Retinal pigment epithelial cell (primary cell): ENCODE results near the gene FAM3A.

Experiments
- DNase-seq: peaks from one replicate; pipeline ENCODE4 v3.0.0-alpha.2; 2010; ENCODE audit warnings: low read depth
- H3K4me3 ChIP-seq: 2 replicates; pipeline ENCODE4 v1.5.1; 2011; ENCODE audit warnings: mild to moderate bottlenecking, low read length, control low read depth, moderate library complexity
- TF ChIP-seq, protein P1 (sequence below): conservative IDR thresholded peaks from 2 replicates; pipeline ENCODE4 v1.5.1; 2011; ENCODE audit warnings: low read depth, low read length, control low read depth, inconsistent platforms

Gene FAM3A

DNA sequence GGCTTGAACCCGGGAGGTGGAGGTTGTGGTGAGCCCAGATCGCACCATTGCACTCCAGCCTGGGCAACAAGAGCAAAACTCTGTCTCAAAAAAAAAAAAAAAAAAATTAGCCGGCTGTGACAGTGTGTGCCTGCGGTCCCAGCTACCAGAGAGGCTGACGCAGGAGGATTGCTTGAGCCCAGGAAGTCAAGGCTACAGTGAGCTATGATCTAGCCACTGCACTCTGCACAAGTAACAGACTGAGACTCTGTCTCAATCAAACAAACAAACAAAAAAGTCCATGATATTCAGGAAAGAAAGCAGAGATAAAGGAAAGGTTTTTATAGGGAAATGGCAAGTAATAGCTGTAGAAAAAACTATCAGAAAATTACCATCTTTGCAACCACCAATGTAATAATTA, 34.8 kb downstream of the FAM3A start:
- TF ChIP-seq, protein P1, sequence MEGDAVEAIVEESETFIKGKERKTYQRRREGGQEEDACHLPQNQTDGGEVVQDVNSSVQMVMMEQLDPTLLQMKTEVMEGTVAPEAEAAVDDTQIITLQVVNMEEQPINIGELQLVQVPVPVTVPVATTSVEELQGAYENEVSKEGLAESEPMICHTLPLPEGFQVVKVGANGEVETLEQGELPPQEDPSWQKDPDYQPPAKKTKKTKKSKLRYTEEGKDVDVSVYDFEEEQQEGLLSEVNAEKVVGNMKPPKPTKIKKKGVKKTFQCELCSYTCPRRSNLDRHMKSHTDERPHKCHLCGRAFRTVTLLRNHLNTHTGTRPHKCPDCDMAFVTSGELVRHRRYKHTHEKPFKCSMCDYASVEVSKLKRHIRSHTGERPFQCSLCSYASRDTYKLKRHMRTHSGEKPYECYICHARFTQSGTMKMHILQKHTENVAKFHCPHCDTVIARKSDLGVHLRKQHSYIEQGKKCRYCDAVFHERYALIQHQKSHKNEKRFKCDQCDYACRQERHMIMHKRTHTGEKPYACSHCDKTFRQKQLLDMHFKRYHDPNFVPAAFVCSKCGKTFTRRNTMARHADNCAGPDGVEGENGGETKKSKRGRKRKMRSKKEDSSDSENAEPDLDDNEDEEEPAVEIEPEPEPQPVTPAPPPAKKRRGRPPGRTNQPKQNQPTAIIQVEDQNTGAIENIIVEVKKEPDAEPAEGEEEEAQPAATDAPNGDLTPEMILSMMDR: no peak
- no peak overlapping the region for H3K4me3 ChIP-seq
- DNase-seq: no peak

DNA sequence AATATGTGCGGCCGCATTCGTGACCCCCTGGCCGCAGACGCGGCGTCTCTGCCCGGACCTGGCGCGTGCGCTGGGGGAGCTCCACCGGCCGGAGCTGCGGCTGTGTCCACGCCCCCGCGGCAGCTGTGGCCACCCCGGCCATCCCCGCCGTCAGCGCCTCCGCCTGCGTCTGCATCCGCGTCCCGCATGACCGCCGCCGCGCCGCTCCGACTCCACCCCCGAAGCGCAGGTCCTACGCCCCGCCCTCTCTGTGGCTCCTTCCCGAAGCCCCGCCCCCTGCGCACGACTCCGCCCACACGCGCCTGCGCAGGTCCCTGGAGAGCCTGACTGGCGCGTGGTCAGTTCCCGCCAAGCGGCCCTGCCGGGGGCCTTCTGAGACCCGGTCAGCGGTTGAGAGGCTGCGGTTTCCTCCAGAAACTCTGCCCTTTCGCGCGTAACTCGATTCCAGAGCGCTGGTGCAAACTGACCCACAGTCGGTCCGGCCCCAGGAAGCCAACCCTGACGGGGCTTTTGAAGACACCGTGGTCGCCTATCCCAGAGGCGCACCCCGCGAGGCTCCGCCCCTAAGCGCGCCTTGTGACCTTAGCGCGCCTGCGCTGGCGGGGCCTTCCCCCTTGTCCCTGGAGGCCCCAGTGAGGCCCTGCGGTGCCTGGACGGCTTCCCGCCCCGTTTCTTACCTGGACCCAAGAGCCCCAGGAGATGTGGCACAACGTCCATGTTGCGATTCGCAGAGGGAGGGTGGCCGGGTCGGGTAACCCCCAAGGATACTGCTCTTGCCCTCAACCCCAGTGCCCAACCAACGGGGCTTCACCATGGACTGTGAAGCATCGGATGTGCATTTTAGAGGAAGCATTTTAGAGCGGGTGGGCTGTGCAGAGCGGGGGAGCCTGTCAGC, 37.1 kb downstream of the FAM3A start, which contains the start of gene LAGE3:
Gene LAGE3, minus strand, starts transcription at position 554 of the 895 bp plus-strand sequence. Its CDS starts 366 bp downstream, at position 188.
- TF ChIP-seq, protein P1: no peak

DNA sequence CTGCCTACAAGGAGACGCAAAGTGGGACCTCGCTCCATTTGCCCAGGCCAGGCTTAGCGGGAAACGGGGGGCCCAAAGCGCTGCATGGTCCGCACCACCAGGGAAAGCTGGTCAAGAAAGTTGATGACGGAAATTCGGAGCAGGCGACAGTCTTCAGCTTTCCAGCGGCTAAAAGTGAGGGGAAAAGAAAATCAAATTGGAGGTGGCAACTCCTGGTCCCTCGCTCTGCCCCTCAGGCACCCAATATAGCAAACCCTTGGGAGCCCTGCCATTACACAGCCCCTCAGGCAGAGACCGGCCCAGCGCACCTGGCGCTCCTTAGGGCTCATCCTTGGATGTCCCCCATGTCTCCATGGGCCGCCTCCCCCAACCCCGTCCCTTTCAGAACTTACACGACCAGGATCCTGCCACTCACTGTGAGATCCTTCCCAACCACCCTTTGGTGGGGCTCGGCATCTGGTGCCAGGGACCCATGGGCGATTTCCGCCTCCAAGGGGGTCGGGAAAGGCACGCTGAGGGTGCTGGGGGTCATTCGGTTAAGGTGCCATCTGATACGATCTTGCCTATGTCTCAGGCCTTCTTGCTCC, 38.0 kb downstream of the FAM3A start:
- peak overlapping the region; percentile 57 for H3K4me3 ChIP-seq

More for the DNA sequence above, 37.1 kb downstream of the FAM3A start, which contains the start of gene LAGE3:
- peak; percentile 44 for DNase-seq
- H3K4me3 ChIP-seq: peak within 1 kb of the TSS; percentile 57

DNA sequence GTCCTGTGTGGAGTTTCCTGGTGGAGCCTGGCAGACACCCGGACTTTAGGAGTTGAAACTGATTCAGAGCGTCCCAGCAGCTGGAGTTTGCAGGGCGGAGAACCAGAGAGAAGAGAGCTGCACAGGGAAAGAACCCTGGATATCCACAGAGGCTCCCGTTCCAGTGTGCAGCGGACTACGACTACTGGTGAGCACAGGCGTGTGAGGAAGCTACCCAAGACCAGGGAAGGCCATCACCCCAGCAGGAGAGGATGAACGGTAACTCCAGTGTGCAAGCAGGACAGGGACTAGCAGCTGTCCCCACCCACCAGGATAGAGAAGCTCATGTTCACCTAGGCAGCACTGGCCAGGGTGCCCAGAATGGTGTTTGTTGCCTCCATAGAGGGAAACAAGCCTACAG, 39.2 kb downstream of the FAM3A start:
- TF ChIP-seq, protein P1: no peak
- DNase-seq: no peak
- no peak overlapping the region for H3K4me3 ChIP-seq

More for the DNA sequence above, 38.0 kb downstream of the FAM3A start:
- no peak for DNase-seq
- TF ChIP-seq, protein P1: no peak

DNA sequence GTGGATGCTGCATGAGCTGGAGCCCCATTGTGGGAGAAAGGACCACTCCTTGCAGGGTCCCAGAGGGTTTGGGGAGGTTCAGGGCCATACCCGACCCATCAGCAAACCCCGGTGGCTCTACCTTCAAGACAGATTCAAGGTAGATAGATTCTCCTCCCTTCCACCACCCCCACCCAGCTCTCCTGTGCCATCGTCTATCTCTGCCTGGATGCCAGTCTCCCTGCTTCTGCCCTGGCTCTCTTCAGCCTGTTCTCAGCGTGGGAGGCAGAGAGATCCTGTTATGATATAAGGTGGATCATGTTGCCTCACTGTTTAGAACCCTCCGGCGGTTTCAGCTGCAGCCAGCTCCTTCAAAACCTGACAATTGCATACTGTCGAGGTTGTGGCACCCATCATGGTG, 42.3 kb downstream of the FAM3A start:
- no peak for DNase-seq
- no peak overlapping the region for H3K4me3 ChIP-seq
- TF ChIP-seq, protein P1: no peak

DNA sequence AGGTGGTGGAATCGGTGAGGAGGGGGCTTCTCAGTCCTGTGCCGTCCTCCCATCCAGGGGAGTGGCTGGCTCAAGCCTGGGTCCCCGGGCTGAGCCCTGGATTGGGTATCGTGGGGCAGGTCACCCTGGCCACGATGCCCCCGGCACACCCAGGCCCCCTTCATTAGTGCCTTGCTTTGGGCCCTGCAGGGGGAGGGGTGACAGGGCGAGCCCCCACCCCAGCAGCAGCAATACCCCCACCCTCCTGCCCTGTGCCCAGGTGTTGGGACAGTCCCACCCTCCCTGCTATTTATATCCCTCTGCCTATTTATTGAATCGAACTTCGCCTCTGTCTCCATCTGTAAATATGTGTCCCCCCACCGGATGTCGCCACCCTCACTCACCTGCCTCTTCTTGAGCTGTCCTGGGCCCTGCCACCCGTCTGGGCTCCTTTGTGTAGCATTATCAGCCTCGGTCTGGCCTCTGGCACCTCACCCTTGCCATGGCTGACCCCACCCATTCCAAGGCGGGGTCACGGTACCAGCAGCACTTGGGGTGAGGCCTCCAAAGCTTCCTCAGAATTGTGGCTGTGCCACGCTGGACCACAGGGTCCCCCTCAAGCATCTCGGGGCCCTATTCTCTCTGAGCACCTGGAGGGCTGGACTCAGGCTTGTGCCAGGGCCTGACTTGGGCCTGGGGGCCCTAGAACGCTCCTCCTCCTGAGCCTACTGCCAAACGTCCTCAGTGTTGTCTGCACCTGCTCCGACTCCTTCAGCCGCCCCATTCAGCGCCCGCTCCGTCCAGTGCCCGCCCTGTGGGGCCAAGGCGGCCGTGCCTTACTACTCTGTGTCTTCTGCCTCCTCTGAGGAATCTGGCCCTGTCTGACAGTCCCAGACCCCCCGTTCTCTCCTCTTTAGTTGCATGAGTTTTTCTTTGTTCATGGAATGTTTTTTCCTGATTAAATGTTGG, 43.1 kb downstream of the FAM3A start:
- H3K4me3 ChIP-seq: no peak overlapping the region
- TF ChIP-seq, protein P1: no peak
- DNase-seq: no peak
